ENCODE measurements around the gene GFM1.

GFM1 gene

DNA sequence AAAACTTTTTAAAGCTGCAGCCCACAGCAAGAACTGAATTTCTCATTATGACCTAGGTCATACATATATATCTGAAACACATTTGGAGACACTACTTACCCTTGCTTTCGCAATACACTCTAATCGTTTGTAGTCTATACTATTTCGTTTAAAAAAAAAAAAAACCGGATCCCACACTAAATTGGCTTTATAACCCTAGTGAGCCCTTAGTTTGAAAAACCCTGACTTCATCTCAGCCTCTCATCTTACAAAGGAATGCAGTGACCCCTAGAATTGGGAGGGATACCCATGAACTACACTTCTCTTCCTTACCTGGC is 83.7 kb downstream of the GFM1 start:
- no peak for DNase-seq

DNA sequence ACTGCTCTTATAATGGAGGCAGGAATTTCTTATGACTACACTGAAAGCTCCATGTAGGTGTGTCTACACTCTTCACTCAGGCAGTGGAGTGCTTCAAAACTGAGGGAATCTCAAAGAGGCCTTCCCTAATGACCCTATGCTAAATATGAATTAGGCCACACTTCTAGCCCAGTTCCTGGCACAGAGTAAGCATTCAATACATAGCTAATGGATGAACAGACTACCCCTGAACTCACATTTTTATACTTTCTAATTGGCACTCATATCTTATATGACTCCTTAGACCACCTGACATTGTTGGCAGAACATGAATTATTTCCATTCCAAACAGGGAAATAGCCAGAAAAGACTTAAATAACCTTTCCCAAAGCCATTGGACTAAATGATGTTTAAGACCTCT is 84.5 kb downstream of the GFM1 start:
- no peak for DNase-seq

DNA sequence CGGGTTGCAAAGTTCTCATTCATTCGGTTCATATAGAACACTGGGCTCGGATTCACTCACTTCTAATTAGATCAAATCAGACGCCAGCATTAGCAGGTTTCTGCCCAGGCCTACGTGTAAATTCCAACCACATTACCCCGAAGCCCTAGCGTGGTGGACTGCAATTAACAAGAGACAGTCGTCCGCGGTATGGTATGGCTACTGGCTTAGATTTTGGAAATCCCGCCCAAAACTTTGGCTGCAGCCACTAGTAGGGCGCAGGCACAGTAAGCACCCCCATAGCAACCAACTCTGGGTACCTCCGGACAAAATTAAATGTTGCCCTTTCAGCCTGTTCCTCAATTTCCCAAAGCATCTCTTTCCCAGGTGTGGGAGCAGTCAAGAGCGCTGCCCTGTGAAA is 87.2 kb downstream of the GFM1 start:
- no peak for DNase-seq

DNA sequence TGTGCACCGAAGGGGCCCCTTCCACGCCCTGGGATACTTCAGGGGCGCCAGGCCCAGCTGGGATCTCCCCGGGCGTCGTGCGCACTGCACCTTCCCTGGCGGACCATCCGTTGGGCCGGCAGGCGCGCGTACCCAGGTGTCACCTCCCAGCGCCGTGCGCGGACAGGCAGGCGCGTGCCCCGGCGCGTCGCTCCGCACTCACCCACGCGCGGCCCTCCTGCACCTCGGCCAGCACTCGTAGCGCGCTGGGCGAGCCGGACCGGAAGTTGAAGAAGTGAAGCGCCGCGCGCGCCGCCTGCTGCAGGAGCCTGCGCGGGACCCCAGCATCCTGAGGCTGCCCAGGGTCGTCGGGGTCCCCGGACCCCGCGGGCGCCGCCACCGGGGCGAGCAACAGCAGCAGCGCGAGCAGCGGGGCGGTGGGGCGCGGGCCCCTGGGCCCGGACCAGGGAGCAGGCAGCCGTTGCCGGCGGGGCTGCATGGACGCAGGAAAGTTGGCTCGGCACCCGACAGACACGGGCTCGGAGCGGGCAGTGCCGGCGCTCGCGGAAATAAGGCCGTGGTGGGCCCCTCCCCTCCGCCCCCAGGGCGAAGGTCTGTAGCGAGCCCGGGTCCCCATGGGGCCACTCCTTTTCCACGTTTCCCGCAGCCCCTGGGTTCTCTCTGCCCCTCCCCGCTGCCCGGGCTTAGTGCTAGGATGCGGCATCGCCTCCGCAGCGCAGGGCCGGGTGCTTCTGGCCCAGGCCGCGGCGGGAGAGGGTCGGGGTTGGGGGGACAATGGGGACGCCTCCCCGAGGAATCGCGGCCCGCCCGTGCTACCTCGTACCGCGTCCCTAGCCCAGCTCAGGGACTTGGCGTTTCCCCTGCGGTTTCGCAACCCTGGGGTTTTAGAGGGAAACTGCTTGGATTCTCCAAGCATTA is 87.9 kb downstream of the GFM1 start, which contains the start of gene RARRES1:
Gene RARRES1 (minus strand): TSS at position 520 of the 918 bp plus-strand sequence. CDS start 42 bp downstream, at position 478.
- DNase-seq, result peak in 3 of 6 experiments; percentile 5 to 15 (median 5)

DNA sequence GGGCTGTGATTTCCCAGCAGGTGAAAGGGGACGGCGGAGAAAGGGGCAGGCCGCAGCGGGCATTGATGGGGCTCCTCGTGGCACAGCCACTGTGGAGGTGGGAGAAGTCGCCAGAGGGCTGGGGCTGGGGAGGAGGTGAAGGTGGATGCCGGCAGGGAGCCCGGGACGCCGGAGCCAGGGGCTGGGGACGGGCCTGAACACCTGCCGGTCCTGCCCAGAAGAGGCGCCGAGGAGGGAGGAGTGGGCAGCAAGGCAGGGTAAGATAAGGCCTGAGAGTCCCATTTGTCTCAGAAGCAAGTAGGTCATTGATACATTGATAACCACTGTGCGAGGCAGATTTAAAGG is 88.5 kb downstream of the GFM1 start:
- DNase-seq, result no peak

DNA sequence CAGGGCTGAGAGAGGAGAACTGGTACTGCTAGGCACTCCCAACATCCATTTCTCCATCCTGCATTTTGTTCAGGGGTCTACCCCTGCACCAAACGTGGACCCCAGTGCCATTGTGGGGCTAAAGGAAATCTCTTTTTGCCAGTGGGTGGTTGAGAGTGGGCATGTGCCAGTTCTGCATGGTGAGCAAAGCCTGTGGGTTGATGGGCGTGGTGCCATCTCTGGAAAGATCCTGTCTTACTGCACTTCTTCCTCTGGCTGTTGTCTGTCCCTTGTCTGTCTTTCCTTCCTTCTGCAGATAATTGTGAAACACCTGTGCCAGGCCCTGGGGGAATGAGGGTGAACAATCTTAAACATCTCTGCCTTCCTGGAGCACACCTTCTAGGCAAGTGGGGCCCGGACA is 89.3 kb downstream of the GFM1 start:
- no peak for DNase-seq

DNA sequence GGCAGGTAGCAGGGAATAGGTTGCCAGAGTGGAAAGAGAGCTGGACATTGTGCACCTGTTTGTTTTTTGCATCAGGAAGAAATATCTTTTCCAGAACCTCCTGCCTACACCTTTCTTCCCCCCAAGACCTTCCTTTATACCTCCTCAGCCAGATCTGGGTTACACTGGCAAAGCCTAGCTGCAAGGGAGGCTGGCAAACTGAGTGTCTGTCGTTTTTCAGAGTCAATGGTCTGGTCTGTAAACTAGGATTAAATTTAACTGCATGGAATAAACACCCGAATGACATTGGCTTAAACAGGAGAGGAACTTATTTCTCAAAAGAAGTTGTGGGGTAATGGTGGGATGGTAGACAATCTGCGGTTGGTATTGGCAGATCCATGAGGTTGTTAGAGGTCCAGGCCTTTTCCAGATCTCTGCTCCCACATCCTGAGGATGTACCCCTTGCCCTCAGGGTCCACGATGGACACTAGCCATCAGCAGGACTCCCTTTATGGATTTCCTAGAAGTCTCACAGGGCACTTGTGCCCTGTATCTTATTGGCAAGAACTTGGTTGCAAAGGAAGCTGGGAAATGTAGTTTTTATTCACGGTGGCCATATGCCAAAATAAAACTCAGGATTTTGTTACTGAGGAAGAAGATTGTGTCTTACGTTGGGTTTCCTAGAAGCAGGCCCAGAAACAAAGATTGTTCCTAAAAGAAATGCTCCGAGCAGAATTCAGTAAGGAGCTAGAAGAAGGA is 91.1 kb downstream of the GFM1 start:
- DNase-seq, result no peak

DNA sequence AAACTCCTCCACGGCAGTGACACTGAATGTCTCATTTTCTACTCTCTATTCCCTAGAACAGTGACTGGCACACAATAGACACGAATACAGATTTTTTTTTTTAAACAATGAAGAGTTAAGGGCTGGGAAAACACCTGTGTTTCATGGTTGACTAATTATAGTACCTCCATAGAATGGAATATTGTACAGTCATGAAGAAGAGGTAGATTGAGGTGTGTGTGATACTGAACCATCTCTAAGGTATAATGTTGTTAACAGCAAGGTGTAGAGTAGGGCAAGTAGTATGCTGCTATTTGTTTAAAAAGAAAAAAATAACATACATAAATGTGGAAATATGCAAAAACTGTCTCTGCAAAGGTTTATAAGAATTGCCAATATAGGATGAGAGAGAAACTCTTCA is 93.1 kb downstream of the GFM1 start:
- no peak for DNase-seq

DNA sequence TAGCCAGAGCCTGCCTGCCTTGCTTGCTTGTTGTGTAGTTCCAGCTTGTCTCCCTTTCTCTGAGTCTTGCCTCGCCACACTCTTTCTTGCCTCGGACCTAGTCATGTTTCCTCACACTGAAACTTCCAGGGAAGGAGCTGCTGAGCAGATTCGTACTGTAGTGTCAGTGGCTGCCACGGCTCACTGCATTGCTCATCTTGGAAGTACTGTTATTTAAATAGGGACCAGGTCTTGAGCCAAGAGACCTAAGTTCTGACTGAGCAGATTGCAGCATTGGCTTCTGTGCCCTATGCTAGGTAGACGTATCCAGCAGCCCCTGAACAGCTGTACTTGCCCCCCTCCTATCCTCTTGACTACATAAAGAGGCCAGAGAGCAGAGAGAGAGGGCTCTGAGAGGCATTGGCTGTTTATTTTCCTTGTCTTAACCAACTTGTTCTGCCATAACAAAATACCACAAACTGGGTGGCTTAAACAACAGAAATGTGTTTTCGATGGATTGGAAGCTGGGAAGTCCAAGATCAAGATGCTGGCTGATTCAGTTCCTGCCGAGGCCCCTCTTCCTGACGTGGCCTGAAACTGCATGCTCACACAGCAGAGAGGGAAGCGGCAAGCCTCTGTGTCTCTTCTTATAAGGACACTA is 93.8 kb downstream of the GFM1 start:
- no peak for DNase-seq

DNA sequence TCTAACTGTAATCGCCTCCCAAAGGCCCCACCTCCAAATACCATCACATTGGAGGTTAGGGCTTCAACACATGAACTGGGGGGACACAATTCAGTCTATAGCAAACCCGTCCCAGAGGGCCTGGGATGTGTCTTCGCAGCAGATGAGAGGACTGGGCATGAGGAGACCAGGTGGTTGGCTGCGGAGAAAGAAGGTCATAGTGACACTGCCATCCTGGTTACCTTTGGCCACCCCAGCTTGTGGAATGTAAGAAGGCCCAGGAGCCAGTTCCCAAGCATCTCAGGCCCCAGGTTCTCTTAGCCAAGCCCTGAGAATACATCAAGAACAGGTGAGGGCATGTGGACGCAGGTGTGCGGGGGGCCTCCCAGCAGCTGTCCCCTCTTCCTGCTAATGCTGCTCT is 94.3 kb downstream of the GFM1 start:
- DNase-seq, result no peak

DNA sequence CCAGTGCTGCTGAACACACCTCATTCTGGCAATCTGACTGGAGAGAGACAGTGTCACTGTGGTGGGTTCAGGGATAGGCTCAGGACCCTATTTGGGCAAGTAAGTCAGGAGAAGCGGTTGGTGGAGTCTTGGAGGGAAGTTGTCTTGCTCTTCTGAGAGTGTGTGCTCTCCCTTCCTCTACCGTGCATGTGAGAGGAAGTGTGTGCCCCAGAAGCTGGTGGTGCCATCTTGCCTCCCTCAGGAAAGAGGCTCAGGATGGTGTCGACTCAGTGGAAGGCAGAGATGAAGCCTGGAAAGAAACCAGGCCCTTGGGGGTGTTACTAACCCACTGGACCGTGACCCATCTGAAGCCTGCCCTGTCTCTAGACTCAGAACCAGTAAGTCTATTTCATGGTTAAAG is 94.8 kb downstream of the GFM1 start:
- no peak for DNase-seq

DNA sequence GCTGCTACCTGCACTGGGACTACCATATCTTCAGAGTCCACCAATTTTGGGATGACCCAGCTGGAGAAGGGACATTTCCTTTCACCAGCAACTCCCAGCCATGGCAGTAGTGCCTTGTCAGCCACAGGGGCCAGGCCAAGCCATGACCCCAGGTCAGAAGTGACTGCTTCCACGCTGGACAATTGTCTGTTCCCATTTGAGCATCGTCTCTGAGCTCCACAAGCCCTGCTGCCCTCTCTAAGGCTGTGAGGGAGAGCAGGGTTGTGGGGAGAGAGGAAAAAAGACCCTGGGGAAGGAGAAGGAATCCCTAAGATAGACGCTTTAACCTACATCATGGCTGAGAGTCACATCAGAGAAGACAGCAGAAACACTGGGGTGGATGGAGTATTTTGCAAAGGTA is 95.3 kb downstream of the GFM1 start:
- DNase-seq, result no peak

All from stimulated activated naive CD4-positive, alpha-beta T cell (primary cell).